B cell (primary cell): Measurements from ENCODE around the gene KCTD2.

Experiments used
- CTCF ChIP-seq: fragments of 200-600 bp; IDR thresholded peaks from one replicate; pipeline ENCODE4 v1.8.0; 2022; ENCODE audit warnings: antibody characterized with exemption, mild to moderate bottlenecking
- EZH2 ChIP-seq: IDR thresholded peaks from 2 replicates; pipeline ENCODE4 v1.6.1; 2012; ENCODE audit warnings: borderline replicate concordance, low read depth, mild to moderate bottlenecking, moderate library complexity, low read length; ENCODE audit not compliant: insufficient read depth, poor library complexity, severe bottlenecking

- TF ChIP-seq CTCF (no peak), EZH2 (no peak)
Observed at GRCh38 chr17:75005291-75005690, 41.7 kb upstream of the KCTD2 start.
